GM12873 (cell line): Measurements from ENCODE around the gene HES1.

ENCODE experiments used
- TF ChIP-seq, protein P1 (sequence below): IDR thresholded peaks from 2 replicates; pipeline ENCODE4 v1.5.1; 2012; ENCODE audit warnings: low read depth, mild to moderate bottlenecking, moderate library complexity, low read length, control low read depth; ENCODE audit not compliant: insufficient read depth; ENCODE audit errors: missing control alignments

HES1 gene

DNA sequence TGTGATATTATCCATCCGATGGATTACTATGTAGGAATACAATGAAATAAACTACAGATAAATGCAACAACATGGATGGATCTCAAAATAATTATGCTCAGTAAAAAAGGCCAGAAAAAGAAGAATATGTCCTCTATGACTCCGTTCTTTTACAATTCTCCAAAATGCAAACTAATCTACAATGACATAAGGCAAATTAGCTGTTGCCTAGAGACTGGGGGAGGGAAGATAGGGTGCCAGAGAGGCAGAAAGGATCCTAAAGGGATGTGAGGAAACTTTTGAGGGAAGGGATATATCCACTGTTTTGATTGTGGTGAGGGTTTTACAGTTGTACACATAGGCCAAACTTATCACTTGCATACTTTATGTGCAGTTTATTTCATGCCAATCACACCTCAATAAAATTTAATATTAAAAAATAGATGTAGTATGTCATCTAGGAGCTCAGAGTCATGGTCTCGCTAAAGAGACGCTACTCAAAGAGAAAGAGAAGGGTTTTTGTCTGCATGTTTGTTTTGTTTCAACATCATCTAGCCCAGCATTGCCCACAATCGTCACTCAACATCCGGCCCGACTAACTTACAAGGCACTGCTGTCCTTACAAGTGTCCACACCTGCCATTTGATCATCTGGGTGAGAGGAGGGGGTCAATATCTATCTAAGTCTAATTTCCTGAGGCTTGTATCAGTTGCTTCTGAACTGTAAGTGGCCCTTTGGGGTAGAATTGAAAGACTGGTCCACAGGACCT, 29.5 kb downstream of the HES1 start:
- TF ChIP-seq, protein P1, sequence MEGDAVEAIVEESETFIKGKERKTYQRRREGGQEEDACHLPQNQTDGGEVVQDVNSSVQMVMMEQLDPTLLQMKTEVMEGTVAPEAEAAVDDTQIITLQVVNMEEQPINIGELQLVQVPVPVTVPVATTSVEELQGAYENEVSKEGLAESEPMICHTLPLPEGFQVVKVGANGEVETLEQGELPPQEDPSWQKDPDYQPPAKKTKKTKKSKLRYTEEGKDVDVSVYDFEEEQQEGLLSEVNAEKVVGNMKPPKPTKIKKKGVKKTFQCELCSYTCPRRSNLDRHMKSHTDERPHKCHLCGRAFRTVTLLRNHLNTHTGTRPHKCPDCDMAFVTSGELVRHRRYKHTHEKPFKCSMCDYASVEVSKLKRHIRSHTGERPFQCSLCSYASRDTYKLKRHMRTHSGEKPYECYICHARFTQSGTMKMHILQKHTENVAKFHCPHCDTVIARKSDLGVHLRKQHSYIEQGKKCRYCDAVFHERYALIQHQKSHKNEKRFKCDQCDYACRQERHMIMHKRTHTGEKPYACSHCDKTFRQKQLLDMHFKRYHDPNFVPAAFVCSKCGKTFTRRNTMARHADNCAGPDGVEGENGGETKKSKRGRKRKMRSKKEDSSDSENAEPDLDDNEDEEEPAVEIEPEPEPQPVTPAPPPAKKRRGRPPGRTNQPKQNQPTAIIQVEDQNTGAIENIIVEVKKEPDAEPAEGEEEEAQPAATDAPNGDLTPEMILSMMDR: no peak

DNA sequence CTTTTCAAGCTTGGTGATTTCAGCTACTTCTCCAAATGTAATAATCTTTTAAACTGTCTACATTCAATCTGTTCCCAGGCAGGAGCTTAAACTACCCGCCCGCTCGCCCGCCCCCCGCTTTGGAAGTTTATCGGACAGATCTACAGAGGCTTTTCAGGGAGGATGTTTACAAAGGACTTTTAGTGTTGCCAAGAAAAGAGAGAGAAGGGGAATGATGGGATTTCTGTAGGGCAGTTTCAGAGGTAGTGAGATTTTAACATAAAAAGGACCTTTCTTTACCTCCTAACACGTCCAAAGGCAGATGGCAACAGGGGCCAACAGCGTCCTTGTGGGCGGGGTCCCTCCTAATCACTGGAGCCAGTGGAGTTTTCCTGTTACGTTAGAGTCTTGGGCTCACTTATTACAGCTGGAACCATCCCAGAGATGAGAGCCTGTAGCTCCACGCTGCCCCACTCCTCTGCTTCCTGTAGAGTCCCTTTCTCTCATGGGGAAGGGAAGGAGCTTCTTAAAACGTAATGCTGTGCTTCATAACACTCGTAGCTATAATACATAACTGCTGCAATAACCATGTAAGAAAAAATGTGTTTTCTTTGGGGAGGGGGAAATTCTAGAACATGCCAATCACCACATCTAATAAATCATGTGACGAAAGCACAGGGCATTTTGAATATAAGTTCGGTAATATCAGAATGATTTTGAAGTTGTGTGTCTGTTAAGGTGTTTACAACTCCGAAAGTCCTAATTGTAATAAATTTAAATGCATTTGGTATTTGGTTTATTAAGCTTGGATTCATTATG, 30.9 kb downstream of the HES1 start:
- TF ChIP-seq, protein P1: no peak

DNA sequence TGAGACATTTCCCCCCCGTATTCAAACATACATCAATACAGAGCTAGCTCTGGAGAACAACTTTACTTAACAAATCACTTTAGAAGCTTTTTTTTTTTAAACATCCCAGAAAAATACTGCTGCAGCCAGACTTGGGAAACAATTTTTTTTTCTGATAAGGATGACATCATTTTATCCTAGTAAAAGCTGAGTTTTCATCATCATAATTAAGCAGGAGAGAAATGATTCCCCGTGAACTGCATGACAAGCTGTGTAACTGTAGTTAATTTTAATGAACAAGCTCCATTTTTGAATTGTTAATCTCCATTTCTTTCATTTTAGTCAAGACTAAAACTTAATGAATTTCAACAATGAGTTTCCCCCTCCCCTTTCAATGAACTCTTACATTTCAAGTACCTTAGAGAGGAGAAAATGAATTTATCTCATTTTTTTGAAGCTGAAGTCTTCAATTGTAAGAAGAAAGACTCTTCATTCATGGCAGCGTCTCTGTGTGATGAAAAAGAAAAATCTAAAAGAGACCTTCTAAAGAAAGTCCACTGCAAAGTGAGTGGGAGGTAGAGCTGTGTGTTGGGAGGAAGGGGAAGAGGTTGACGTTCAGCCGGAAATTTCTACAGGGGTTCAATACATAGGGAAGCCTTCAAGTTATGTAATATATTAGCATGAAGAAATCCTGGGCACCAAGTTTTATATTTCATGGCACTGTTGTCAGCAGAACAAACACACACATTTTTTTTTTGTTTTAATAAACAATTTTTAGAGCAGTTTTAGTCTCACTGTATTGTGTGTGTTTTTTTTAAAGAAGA, 31.7 kb downstream of the HES1 start:
- TF ChIP-seq, protein P1: no peak

GRCh38 chr3:194168994-194169393, 33.0 kb downstream of the HES1 start:
- TF ChIP-seq, protein P1: no peak

- TF ChIP-seq, protein P1: no peak
Measured at GRCh38 chr3:194169595-194169994, 33.6 kb downstream of the HES1 start.

DNA sequence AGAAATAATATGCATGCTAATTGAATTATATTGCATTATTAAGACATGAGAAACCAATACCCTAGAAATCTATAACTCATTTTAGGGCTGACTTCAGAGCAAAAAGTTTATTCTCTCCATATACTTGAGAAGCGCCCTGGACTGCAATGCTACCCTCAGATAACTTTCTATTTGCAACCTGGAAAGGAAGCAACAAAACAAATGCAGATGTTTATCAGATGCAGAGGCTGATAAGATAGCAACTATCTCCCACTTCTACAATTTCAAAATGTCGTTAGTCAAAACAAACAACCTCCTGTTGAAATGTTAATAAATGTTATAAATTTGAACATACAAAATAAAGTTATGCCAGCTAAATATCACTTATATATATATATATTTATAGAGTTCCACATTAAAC, 34.8 kb downstream of the HES1 start:
- TF ChIP-seq, protein P1: no peak

GRCh38 chr3:194174406-194174805, 38.5 kb downstream of the HES1 start:
- TF ChIP-seq, protein P1: no peak
